OCI-LY7 (cell line): Measurements from ENCODE around the gene KLF2.

ENCODE experiments used
- CTCF ChIP-seq: fragments of 200-600 bp; sonication (generic); conservative IDR thresholded peaks from 2 replicates; pipeline ENCODE4 v1.5.1; 2014; ENCODE audit warnings: mild to moderate bottlenecking, antibody characterized with exemption, low read length, moderate library complexity, mixed read lengths
- EZH2phosphoT487 ChIP-seq: fragments of 200-600 bp; sonication (generic); IDR thresholded peaks from 2 replicates; pipeline ENCODE4 v1.6.1; 2018; ENCODE audit warnings: low read depth, borderline replicate concordance, mild to moderate bottlenecking, mixed run types, antibody characterized with exemption, low read length, moderate library complexity, mixed read lengths

GRCh38 chr19:16336571-16336970, 11.9 kb downstream of the KLF2 start:
- no peak for TF ChIP-seq CTCF
- no peak for TF ChIP-seq EZH2phosphoT487
